GM12892 (cell line): ENCODE results near the gene SRP9.

Experiments
- POLR2A ChIP-seq: IDR thresholded peaks from 2 replicates; pipeline ENCODE4 v1.6.1; 2011; ENCODE audit warnings: low read depth, low read length, control low read depth
- POLR2AphosphoS5 ChIP-seq: IDR thresholded peaks from 2 replicates; pipeline ENCODE4 v1.6.1; 2011; ENCODE audit warnings: low read depth, low read length, control low read depth
- TAF1 ChIP-seq: IDR thresholded peaks from 2 replicates; pipeline ENCODE4 v1.6.1; 2011; ENCODE audit warnings: low read depth, mild to moderate bottlenecking, control low read depth, low read length, borderline replicate concordance

DNA sequence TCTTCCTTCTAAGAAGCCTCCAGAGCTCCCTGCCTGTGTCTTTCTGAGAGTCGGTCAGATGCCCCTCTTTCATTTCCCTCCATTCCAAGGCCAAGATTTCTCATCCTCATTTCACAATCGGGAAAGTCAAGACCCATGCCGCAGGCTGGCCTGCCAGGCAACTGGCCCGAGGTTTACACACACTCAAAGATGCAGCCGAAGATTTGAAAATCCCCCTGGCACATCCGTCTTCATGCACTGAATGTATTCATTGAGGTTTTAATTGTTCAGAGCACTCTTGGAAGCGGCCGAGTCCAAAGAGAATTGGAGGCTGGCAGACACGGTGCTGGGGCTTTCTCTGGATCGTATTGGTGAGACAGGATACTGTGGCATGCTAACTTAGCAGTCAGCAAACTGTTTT, 29.1 kb upstream of the SRP9 start:
- no peak for TF ChIP-seq POLR2A
- no peak for TF ChIP-seq POLR2AphosphoS5
- TF ChIP-seq TAF1 = no peak
